Erythroblast (primary cell): Measurements from ENCODE around the gene MAB21L1.

Experiments used
- GATA1 ChIP-seq: IDR thresholded peaks from 2 replicates; pipeline ENCODE4 v1.6.1; 2011; ENCODE audit warnings: low read depth, mild to moderate bottlenecking, control low read depth, low read length, moderate library complexity
- POLR2A ChIP-seq: IDR thresholded peaks from 2 replicates; pipeline ENCODE4 v1.6.1; 2011; ENCODE audit warnings: mild to moderate bottlenecking, low read length

- TF ChIP-seq POLR2A (no peak), GATA1 (no peak)
Measured at GRCh38 chr13:35475212-35475959, 1.1 kb downstream of the MAB21L1 start.
